ENCODE measurements around the gene PTBP3. TPM values are rescaled to one million over a fixed set of nuclear protein-coding genes. Genes with fewer than 3 reads are reported as not detected.
"Not testable (repeated sequence)": the region's sequence is repeated elsewhere in the genome, so short reads cannot be mapped to it uniquely, and the experiment has no call there.

PTBP3 gene
- total and polyA plus RNA-seq, 3 experiments from 2014 or later, result 45.0 to 124 (median 118) TPM

GRCh38 chr9:112194969-112195431 is 138.4 kb downstream of the PTBP3 start:
- no peak for DNase-seq
- Mint-ChIP-seq H3K27me3 (no peaks in the 10 kb centered on the region), H3K4me1 (no peaks in the 10 kb centered on the region), H3K36me3 (peaks cover 0 to 9% (median 6%) of the 10 kb centered on the region in 3 donors), H3K4me3 (no peak overlapping the region), H3K27ac (no peak overlapping the region), H3K9me3 (peaks cover 0 to 3% (median 0%) of the 10 kb centered on the region in 5 donors)
- H3K4me3 ChIP-seq (ENCODE audit: low read length), result no peak overlapping the region
- no peaks in the 10 kb centered on the region for H3K36me3 ChIP-seq (ENCODE audit: insufficient read depth, low read length)
- peak overlapping the region; percentile 25 for H3K27ac ChIP-seq (ENCODE audit: low read depth, low read length)
- POLR2A ChIA-PET, result no interaction called here
- no peaks in the 10 kb centered on the region for H3K27me3 ChIP-seq (ENCODE audit: insufficient read depth, low read length, poor library complexity, severe bottlenecking)
- CTCF ChIA-PET, result no interaction called here
- no peaks in the 10 kb centered on the region for H3K4me1 ChIP-seq (ENCODE audit: insufficient read depth, low read length)
- no peaks in the 10 kb centered on the region for H3K9me3 ChIP-seq (ENCODE audit: low read length)

- Mint-ChIP-seq H3K4me1 (no peaks in the 10 kb centered on the region), H3K4me3 (no peak overlapping the region), H3K9me3 (peaks cover 0 to 3% (median 0%) of the 10 kb centered on the region in 5 donors), H3K36me3 (peaks cover 0 to 7% (median 6%) of the 10 kb centered on the region in 3 donors), H3K27ac (no peak overlapping the region), H3K27me3 (no peaks in the 10 kb centered on the region)
- POLR2A ChIA-PET, result no interaction called here
- DNase-seq, result no peak
- H3K4me3 ChIP-seq (ENCODE audit: low read length), result no peak overlapping the region
- CTCF ChIA-PET, result no interaction called here
- no peaks in the 10 kb centered on the region for H3K9me3 ChIP-seq (ENCODE audit: low read length)
- H3K27ac ChIP-seq (ENCODE audit: low read depth, low read length), result no peak overlapping the region
- no peaks in the 10 kb centered on the region for H3K27me3 ChIP-seq (ENCODE audit: insufficient read depth, low read length, poor library complexity, severe bottlenecking)
- H3K4me1 ChIP-seq (ENCODE audit: insufficient read depth, low read length), result no peaks in the 10 kb centered on the region
- no peaks in the 10 kb centered on the region for H3K36me3 ChIP-seq (ENCODE audit: insufficient read depth, low read length)
Observed at GRCh38 chr9:112193572-112194288, 139.7 kb downstream of the PTBP3 start.

- DNase-seq; H3K27me3 Mint-ChIP-seq; H3K27ac ChIP-seq (ENCODE audit: low read depth, low read length); H3K27me3 ChIP-seq (ENCODE audit: insufficient read depth, low read length, poor library complexity, severe bottlenecking); H3K4me1 Mint-ChIP-seq; H3K4me3 ChIP-seq (ENCODE audit: low read length); H3K36me3 Mint-ChIP-seq; H3K36me3 ChIP-seq (ENCODE audit: insufficient read depth, low read length); H3K9me3 Mint-ChIP-seq; H3K4me3 Mint-ChIP-seq; POLR2A ChIA-PET; H3K4me1 ChIP-seq (ENCODE audit: insufficient read depth, low read length); CTCF ChIA-PET; H3K9me3 ChIP-seq (ENCODE audit: low read length): not testable (repeated sequence)
- H3K27ac Mint-ChIP-seq, result peak overlapping the region in 1 of 8 donors; percentile 34
Observed at GRCh38 chr9:112190320-112190719, 143.1 kb downstream of the PTBP3 start.

- DNase-seq, result no peak
- peaks cover 0 to 1% of the 10 kb centered on the region in 2 donors for H3K27me3 Mint-ChIP-seq
- no peak overlapping the region for H3K27ac Mint-ChIP-seq
- Histone ChIP-seq H3K27me3 (ENCODE audit: insufficient read depth, low read length, poor library complexity, severe bottlenecking) (no peaks in the 10 kb centered on the region), H3K9me3 (ENCODE audit: low read length) (no peaks in the 10 kb centered on the region), H3K4me1 (ENCODE audit: insufficient read depth, low read length) (no peaks in the 10 kb centered on the region), H3K4me3 (ENCODE audit: low read length) (no peak overlapping the region), H3K27ac (ENCODE audit: low read depth, low read length) (no peak overlapping the region), H3K36me3 (ENCODE audit: insufficient read depth, low read length) (no peaks in the 10 kb centered on the region)
- CTCF ChIA-PET, result interaction anchor here (1.8 kb wide), 1 partner anchor 8 kb away, joined by 7 read pairs; no protein-coding TSS in a partner anchor
- POLR2A ChIA-PET, result no interaction called here
- peaks cover 0 to 6% (median 4%) of the 10 kb centered on the region in 3 donors for H3K36me3 Mint-ChIP-seq
- H3K4me1 Mint-ChIP-seq, result no peaks in the 10 kb centered on the region
- no peak overlapping the region for H3K4me3 Mint-ChIP-seq
- peaks cover 0 to 3% (median 0%) of the 10 kb centered on the region in 5 donors for H3K9me3 Mint-ChIP-seq
Observed at GRCh38 chr9:112188884-112189283, 144.5 kb downstream of the PTBP3 start.

- H3K27ac ChIP-seq (ENCODE audit: low read depth, low read length), result no peak overlapping the region
- Mint-ChIP-seq H3K27ac (no peak overlapping the region), H3K9me3 (peaks cover 0 to 3% (median 0%) of the 10 kb centered on the region in 5 donors), H3K4me3 (no peak overlapping the region), H3K36me3 (peaks cover 0 to 6% (median 4%) of the 10 kb centered on the region in 3 donors), H3K4me1 (peaks cover 0 to 5% (median 3%) of the 10 kb centered on the region in 3 donors), H3K27me3 (peaks cover 0 to 1% of the 10 kb centered on the region in 2 donors)
- ChIA-PET CTCF (interaction anchor here (1.8 kb wide), 1 partner anchor 9 kb away, joined by 7 read pairs; no protein-coding TSS in a partner anchor), POLR2A (no interaction called here)
- no peak for DNase-seq
- H3K9me3 ChIP-seq (ENCODE audit: low read length), result no peaks in the 10 kb centered on the region
- H3K4me1 ChIP-seq (ENCODE audit: insufficient read depth, low read length), result no peaks in the 10 kb centered on the region
- H3K36me3 ChIP-seq (ENCODE audit: insufficient read depth, low read length), result no peaks in the 10 kb centered on the region
- no peaks in the 10 kb centered on the region for H3K27me3 ChIP-seq (ENCODE audit: insufficient read depth, low read length, poor library complexity, severe bottlenecking)
- H3K4me3 ChIP-seq (ENCODE audit: low read length), result no peak overlapping the region
Observed at GRCh38 chr9:112187404-112187803, 146.0 kb downstream of the PTBP3 start.

- Mint-ChIP-seq H3K36me3 (peaks cover 0 to 6% (median 4%) of the 10 kb centered on the region in 3 donors), H3K27ac (no peak overlapping the region), H3K4me3 (no peak overlapping the region), H3K4me1 (peaks cover 0 to 8% (median 5%) of the 10 kb centered on the region in 3 donors), H3K9me3 (peaks cover 0 to 3% (median 0%) of the 10 kb centered on the region in 5 donors), H3K27me3 (peaks cover 0 to 1% of the 10 kb centered on the region in 2 donors)
- no peaks in the 10 kb centered on the region for H3K36me3 ChIP-seq (ENCODE audit: insufficient read depth, low read length)
- DNase-seq, result no peak
- no peak overlapping the region for H3K27ac ChIP-seq (ENCODE audit: low read depth, low read length)
- H3K4me1 ChIP-seq (ENCODE audit: insufficient read depth, low read length), result no peaks in the 10 kb centered on the region
- ChIA-PET POLR2A (no interaction called here), CTCF (no interaction called here)
- no peak overlapping the region for H3K4me3 ChIP-seq (ENCODE audit: low read length)
- no peaks in the 10 kb centered on the region for H3K27me3 ChIP-seq (ENCODE audit: insufficient read depth, low read length, poor library complexity, severe bottlenecking)
- no peaks in the 10 kb centered on the region for H3K9me3 ChIP-seq (ENCODE audit: low read length)
Observed at GRCh38 chr9:112186695-112187094, 146.7 kb downstream of the PTBP3 start.

- H3K4me1 Mint-ChIP-seq, result peaks cover 15 to 25% (median 21%) of the 10 kb centered on the region in 3 donors
- no peaks in the 10 kb centered on the region for H3K36me3 Mint-ChIP-seq
- no peak for DNase-seq
- no peaks in the 10 kb centered on the region for H3K36me3 ChIP-seq (ENCODE audit: insufficient read depth, low read length)
- H3K4me3 ChIP-seq (ENCODE audit: low read length), result no peak overlapping the region
- ChIA-PET POLR2A (no interaction called here), CTCF (interaction anchor here (0.8 to 1.2 kb wide), 2 partner anchors 8 to 153 kb away, joined by 3 read pairs; no protein-coding TSS in a partner anchor)
- H3K9me3 ChIP-seq (ENCODE audit: low read length), result no peaks in the 10 kb centered on the region
- peaks cover 16% of the 10 kb centered on the region for H3K4me1 ChIP-seq (ENCODE audit: insufficient read depth, low read length)
- H3K9me3 Mint-ChIP-seq, result peaks cover 0 to 2% (median 0%) of the 10 kb centered on the region in 5 donors
- peaks cover 0 to 2% of the 10 kb centered on the region in 2 donors for H3K27me3 Mint-ChIP-seq
- no peak overlapping the region for H3K27ac ChIP-seq (ENCODE audit: low read depth, low read length)
- no peak overlapping the region for H3K27ac Mint-ChIP-seq
- no peak overlapping the region for H3K4me3 Mint-ChIP-seq
- no peaks in the 10 kb centered on the region for H3K27me3 ChIP-seq (ENCODE audit: insufficient read depth, low read length, poor library complexity, severe bottlenecking)
Observed at GRCh38 chr9:112184946-112185345, 148.5 kb downstream of the PTBP3 start.

- H3K27ac ChIP-seq (ENCODE audit: low read depth, low read length), result no peak overlapping the region
- POLR2A ChIA-PET, result no interaction called here
- Mint-ChIP-seq H3K9me3 (peaks cover 0 to 2% (median 0%) of the 10 kb centered on the region in 5 donors), H3K4me1 (peaks cover 19 to 31% (median 26%) of the 10 kb centered on the region in 3 donors), H3K36me3 (no peaks in the 10 kb centered on the region), H3K4me3 (no peak overlapping the region), H3K27me3 (peaks cover 0 to 2% of the 10 kb centered on the region in 2 donors), H3K27ac (no peak overlapping the region)
- peaks cover 22% of the 10 kb centered on the region for H3K4me1 ChIP-seq (ENCODE audit: insufficient read depth, low read length)
- DNase-seq, result no peak
- no peaks in the 10 kb centered on the region for H3K27me3 ChIP-seq (ENCODE audit: insufficient read depth, low read length, poor library complexity, severe bottlenecking)
- H3K36me3 ChIP-seq (ENCODE audit: insufficient read depth, low read length), result no peaks in the 10 kb centered on the region
- CTCF ChIA-PET, result interaction anchor here (0.8 to 1.2 kb wide), 2 partner anchors 8 to 153 kb away, joined by 3 read pairs; no protein-coding TSS in a partner anchor
- no peak overlapping the region for H3K4me3 ChIP-seq (ENCODE audit: low read length)
- H3K9me3 ChIP-seq (ENCODE audit: low read length), result no peaks in the 10 kb centered on the region
Observed at GRCh38 chr9:112184221-112184620, 149.2 kb downstream of the PTBP3 start.

Measured in CD8-positive, alpha-beta memory T cell (primary cell).